Adrenal gland (tissue), 5 donors: ENCODE results near the gene COA4.

ENCODE experiments used
- CTCF ChIP-seq, 6 experiments: fragments of 450-650 bp in 4 of 6; fragments of 200-600 bp in 2 of 6; sonication (generic) in 1 of 6; IDR thresholded peaks; 1 replicate in 5 of 6; 2 replicates in 1 of 6; pipeline versions ENCODE4 v1.5.1 to v1.8.0; 2016 to 2021; ENCODE audit warnings: antibody characterized with exemption in 6 of 6, mild to moderate bottlenecking in 2 of 6, moderate library complexity in 1 of 6
- POLR2A ChIP-seq, 2 donors: fragments of 450-650 bp; IDR thresholded peaks; one replicate each; pipeline ENCODE4 v1.6.1; 2017; ENCODE audit warnings: antibody characterized with exemption in 2 of 2, mild to moderate bottlenecking in 2 of 2, moderate library complexity in 1 of 2
- donor health status: DM: no; HTN: no; CAD: no.

- TF ChIP-seq CTCF (IDR thresholded peaks at IDR 0.05): no peak
- TF ChIP-seq POLR2A (IDR thresholded peaks at IDR 0.05): no peak
Observed at GRCh38 chr11:73902303-73902702, 25.7 kb upstream of the COA4 start.
